Measurements from ENCODE around the gene MRPL47.

MRPL47 gene

GRCh38 chr3:179558742-179559364 is 45.6 kb downstream of the MRPL47 start:
- no peak overlapping the region for H3K4me3 ChIP-seq (ENCODE audit: low read length)
- TF ChIP-seq CTCF (conservative IDR thresholded peaks at IDR 0.05; ENCODE audit: low read length), result peak; percentile 94
- DNase-seq (ENCODE audit: low read depth), result peak; percentile 77

- TF ChIP-seq CTCF (conservative IDR thresholded peaks at IDR 0.05; ENCODE audit: low read length), result no peak
- no peak for DNase-seq (ENCODE audit: low read depth)
These were observed 52.9 kb downstream of the MRPL47 start for GRCh38 chr3:179551349-179552105.

GRCh38 chr3:179546814-179547241 is 57.6 kb downstream of the MRPL47 start:
- no peak for DNase-seq (ENCODE audit: low read depth)
- no peak for TF ChIP-seq CTCF (conservative IDR thresholded peaks at IDR 0.05; ENCODE audit: low read length)
- H3K4me3 ChIP-seq (ENCODE audit: low read length), result no peak overlapping the region

More at GRCh38 chr3:179551349-179552105, 52.9 kb downstream of the MRPL47 start:
- no peak overlapping the region for H3K4me3 ChIP-seq (ENCODE audit: low read length)

GRCh38 chr3:179544981-179545645 is 59.3 kb downstream of the MRPL47 start:
- no peak for TF ChIP-seq CTCF (conservative IDR thresholded peaks at IDR 0.05; ENCODE audit: low read length)
- peak; percentile 87 for DNase-seq (ENCODE audit: low read depth)
- no peak overlapping the region for H3K4me3 ChIP-seq (ENCODE audit: low read length)

GRCh38 chr3:179542375-179542774 is 62.1 kb downstream of the MRPL47 start:
- no peak for DNase-seq (ENCODE audit: low read depth)
- TF ChIP-seq CTCF (conservative IDR thresholded peaks at IDR 0.05; ENCODE audit: low read length), result no peak
- H3K4me3 ChIP-seq (ENCODE audit: low read length), result no peak overlapping the region

- H3K4me3 ChIP-seq (ENCODE audit: low read length), result no peak overlapping the region
- DNase-seq (ENCODE audit: low read depth), result no peak
- TF ChIP-seq CTCF (conservative IDR thresholded peaks at IDR 0.05; ENCODE audit: low read length), result no peak
These were observed 62.8 kb downstream of the MRPL47 start for GRCh38 chr3:179541596-179541995.
